HCT116 (cell line): ENCODE results near the gene A2ML1. TPM values are rescaled to one million over a fixed set of nuclear protein-coding genes. Genes with fewer than 3 reads are reported as not detected.

Source experiments
- ATAC-seq: fragments of 200-7000 bp; cut with Tn5 transposase; 2 replicates; pipeline ENCODE4 v1.9.1; 2020; ENCODE audit warnings: mild to moderate bottlenecking, moderate library complexity
- BruUV-seq: library from RNA; stranded (reverse); fragments of 400-500 nt; replicated peaks from 2 replicates; lab custom pipeline; 2021; lab: Mats Ljungman, UMichigan
- CTCF ChIA-PET: fragments of 300-600 bp; sonication (Branson Sonifier 250); formaldehyde crosslinking; loops from one replicate; lab custom pipeline; 2021; ENCODE audit warnings: antibody characterized with exemption; lab: Charles Lee
- POLR2A ChIA-PET: fragments of 300-600, 350-600 bp; sonication (Branson Sonifier 250); formaldehyde crosslinking; loops from one replicate; lab custom pipeline; 2021; ENCODE audit warnings: antibody characterized with exemption; lab: Charles Lee
- RAD21 ChIA-PET, 2 experiments: fragments of 300-600 bp; sonication (Branson Sonifier 250); formaldehyde crosslinking; loops; one replicate each; lab custom pipeline; 2023; ENCODE audit warnings: low total read pairs in 2 of 2; ENCODE audit not compliant: uncharacterized antibody in 2 of 2, unreplicated experiment in 2 of 2, low non-redundant PET in 1 of 2; lab: Charles Lee
- DNase-seq: peaks from one replicate; pipeline ENCODE4 v3.0.0-alpha.2; 2010; ENCODE audit warnings: low read depth, low spot score
- H2AFZ ChIP-seq: fragments of 200-600 bp; shearing (Covaris generic), sonication (generic); 2 replicates; pipeline ENCODE4 v1.6.1; 2017; ENCODE audit warnings: low read depth, mixed run types, mixed read lengths, antibody characterized with exemption, low read length; ENCODE audit not compliant: poor library complexity, severe bottlenecking
- H3K27ac ChIP-seq: 2 replicates; pipeline ENCODE4 v1.5.1; 2012; ENCODE audit warnings: low read depth, low read length
- H3K27me3 ChIP-seq: fragments of 200-600 bp; sonication (generic); 2 replicates; pipeline ENCODE4 v1.6.1; 2016; ENCODE audit warnings: mixed run types, low read length, mixed read lengths; ENCODE audit not compliant: insufficient read depth
- H3K36me3 ChIP-seq, 2 experiments: fragments of 200-500 bp in 1 of 2; fragments of 200-600 bp in 1 of 2; sonication (Bioruptor generic) in 1 of 2; sonication (generic) in 1 of 2; 2 replicates each; pipeline versions ENCODE4 v1.5.1 to v1.6.1; 2014 to 2016; ENCODE audit warnings: low read length in 2 of 2, inconsistent platforms in 1 of 2, mixed read lengths in 1 of 2, mixed run types in 1 of 2; ENCODE audit not compliant: insufficient read depth in 2 of 2, control insufficient read depth in 1 of 2
- H3K4me1 ChIP-seq, 2 experiments: fragments of 200-600 bp in 1 of 2; sonication (generic) in 1 of 2; 2 replicates each; pipeline versions ENCODE4 v1.5.1 to v1.6.1; 2012 to 2017; ENCODE audit warnings: low read length in 2 of 2, inconsistent platforms in 1 of 2, mild to moderate bottlenecking in 1 of 2, mixed read lengths in 1 of 2, mixed run types in 1 of 2, moderate library complexity in 1 of 2; ENCODE audit not compliant: insufficient read depth in 2 of 2, control insufficient read depth in 1 of 2
- H3K4me2 ChIP-seq: fragments of 200-600 bp; sonication (generic); 2 replicates; pipeline ENCODE4 v1.6.1; 2017; ENCODE audit warnings: mixed run types, low read length, mixed read lengths
- H3K4me3 ChIP-seq, 2 experiments: fragments of 200-600 bp in 1 of 2; sonication (generic) in 1 of 2; replicated peaks in 1 of 2; 2 replicates each; pipeline ENCODE4 v1.5.1; 2011 to 2016; ENCODE audit warnings: low read length in 2 of 2, control low read depth in 1 of 2, low read depth in 1 of 2, mild to moderate bottlenecking in 1 of 2, mixed read lengths in 1 of 2, mixed run types in 1 of 2
- H3K79me2 ChIP-seq: fragments of 200-600 bp; sonication (generic); 2 replicates; pipeline ENCODE4 v1.6.1; 2017; ENCODE audit warnings: mild to moderate bottlenecking, mixed run types, low read length, moderate library complexity, mixed read lengths; ENCODE audit not compliant: insufficient read depth
- H3K9ac ChIP-seq: fragments of 200-600 bp; sonication (generic); 2 replicates; pipeline ENCODE4 v1.6.1; 2016; ENCODE audit warnings: low read length, mixed read lengths
- H3K9me2 ChIP-seq: fragments of 200-600 bp; sonication (generic), shearing (Covaris generic); 2 replicates; pipeline ENCODE4 v1.6.1; 2017; ENCODE audit warnings: mixed run types, mild to moderate bottlenecking, moderate library complexity; ENCODE audit not compliant: insufficient read depth
- H3K9me3 ChIP-seq, 2 experiments: fragments of 200-500 bp in 1 of 2; fragments of 200-600 bp in 1 of 2; sonication (Bioruptor generic) in 1 of 2; sonication (generic) in 1 of 2; 2 replicates each; pipeline ENCODE4 v1.6.1; 2014 to 2017; ENCODE audit warnings: low read length in 2 of 2, mixed read lengths in 2 of 2, inconsistent platforms in 1 of 2, low read depth in 1 of 2, mild to moderate bottlenecking in 1 of 2, mixed run types in 1 of 2, moderate library complexity in 1 of 2; ENCODE audit not compliant: control insufficient read depth in 1 of 2, insufficient read depth in 1 of 2
- H4K20me1 ChIP-seq: fragments of 200-600 bp; sonication (generic), shearing (Covaris generic); 2 replicates; pipeline ENCODE4 v1.6.1; 2017; ENCODE audit warnings: mixed run types, mild to moderate bottlenecking, moderate library complexity; ENCODE audit not compliant: insufficient read depth
- ELF1 ChIP-seq: IDR thresholded peaks from 2 replicates; pipeline ENCODE4 v1.6.1; 2012; ENCODE audit warnings: low read depth, borderline replicate concordance
- EZH2phosphoT487 ChIP-seq: fragments of 200-600 bp; IDR thresholded peaks from 2 replicates; pipeline ENCODE4 v1.6.1; 2018; ENCODE audit warnings: antibody characterized with exemption, borderline replicate concordance
- SRF ChIP-seq: IDR thresholded peaks from 2 replicates; pipeline ENCODE4 v1.6.1; 2012; ENCODE audit warnings: low read depth
- intact Hi-C: fragments of 100-400 bp; cut with micrococcal nuclease; formaldehyde crosslinking; loops from 2 replicates; pipeline ENCODE4 v1.10.0; 2022
- total RNA-seq: library from RNA; stranded (reverse); gene quantifications from one replicate; pipeline ENCODE4 v1.2.1, GENCODE V29; 2021; ENCODE audit not compliant: unreplicated experiment

The A2ML1 gene
- total RNA-seq, 1 experiment from 2014 or later = not detected

- Histone ChIP-seq H3K36me3 (no peaks in the 10 kb centered on the region), H3K4me3 (no peak overlapping the region), H2AFZ (no peak overlapping the region), H3K9ac (no peak overlapping the region), H3K27ac (no peak overlapping the region), H3K27me3 (0 out of 2 replicates have a peak, but pooled peaks cover under 1% of the 10 kb centered on the region), H3K4me2 (no peak overlapping the region), H3K9me3 (no peaks in the 10 kb centered on the region), H3K4me1 (peaks cover 0 to 4% of the 10 kb centered on the region in 2 experiments; a peak in 1 of 4 replicates), H3K9me2 (no peaks in the 10 kb centered on the region), H4K20me1 (no peaks in the 10 kb centered on the region), H3K79me2 (no peaks in the 10 kb centered on the region)
- intact Hi-C loops = loop anchor here (5.0 kb wide), 2 partner anchors 145 to 355 kb away; no protein-coding TSS in a partner anchor
- BruUV-seq = no TSS peak
- ChIA-PET POLR2A (no interaction called here), CTCF (interaction anchor here (2.4 to 3.0 kb wide), 2 partner anchors 234 to 347 kb away, joined by 22 to 36 read pairs; no protein-coding TSS in a partner anchor), RAD21 (no interaction called here)
- DNase-seq = no peak
- ATAC-seq = no peak
- TF ChIP-seq ELF1 (no peak), SRF (no peak)
These were observed 69.6 kb downstream of the A2ML1 start for GRCh38 chr12:8891976-8892375.

GRCh38 chr12:8894378-8894777 lies 72.0 kb downstream of the A2ML1 start:
- ChIA-PET RAD21 (no interaction called here), CTCF (no interaction called here), POLR2A (no interaction called here)
- Histone ChIP-seq H3K4me2 (no peak overlapping the region), H3K9me3 (no peaks in the 10 kb centered on the region), H3K9me2 (no peaks in the 10 kb centered on the region), H3K4me1 (peaks cover 0 to 4% of the 10 kb centered on the region in 2 experiments; a peak in 1 of 4 replicates), H3K4me3 (no peak overlapping the region), H3K79me2 (no peaks in the 10 kb centered on the region), H4K20me1 (no peaks in the 10 kb centered on the region), H3K27me3 (0 out of 2 replicates have a peak, but pooled peaks cover 3% of the 10 kb centered on the region), H3K36me3 (no peaks in the 10 kb centered on the region), H3K27ac (no peak overlapping the region), H2AFZ (no peak overlapping the region), H3K9ac (no peak overlapping the region)
- no peak for TF ChIP-seq EZH2phosphoT487
- intact Hi-C loops = loop anchor here (5.0 kb wide), 2 partner anchors 143 to 357 kb away; no protein-coding TSS in a partner anchor
- DNase-seq (no peak), ATAC-seq (no peak)
- BruUV-seq = no TSS peak
